D721Med (cell line): ENCODE data around the gene DNAAF5.

Experiments
- DNase-seq: peaks from one replicate; pipeline ENCODE4 v3.0.0; 2011; ENCODE audit warnings: low spot score; ENCODE audit not compliant: insufficient read length
- FAIRE-seq: peaks from 2 replicates; lab custom pipeline; 2011; peaks lifted over from hg19 to GRCh38; lab: Jason Lieb, UNC
- CTCF ChIP-seq: IDR thresholded peaks from 2 replicates; pipeline ENCODE4 v1.5.1; 2012; ENCODE audit warnings: mild to moderate bottlenecking, control low read depth; ENCODE audit not compliant: insufficient read depth; ENCODE audit errors: missing control alignments

Gene DNAAF5

GRCh38 chr7:761631-762030 is 35.1 kb downstream of the DNAAF5 start:
- FAIRE-seq (no peak), DNase-seq (no peak)
- TF ChIP-seq CTCF: no peak

- no peak for DNase-seq
- TF ChIP-seq CTCF: no peak
- no peak for FAIRE-seq
These were observed 36.4 kb downstream of the DNAAF5 start for GRCh38 chr7:762885-763284.

- TF ChIP-seq CTCF: no peak
- FAIRE-seq (no peak), DNase-seq (no peak)
These were observed 37.3 kb downstream of the DNAAF5 start for GRCh38 chr7:763762-764161.

GRCh38 chr7:765383-765782 is 38.9 kb downstream of the DNAAF5 start:
- FAIRE-seq (no peak), DNase-seq (no peak)
- no peak for TF ChIP-seq CTCF

GRCh38 chr7:767580-767940 is 41.1 kb downstream of the DNAAF5 start:
- DNase-seq (no peak), FAIRE-seq (no peak)
- TF ChIP-seq CTCF: no peak

- FAIRE-seq (no peak), DNase-seq (no peak)
- TF ChIP-seq CTCF: no peak
These were observed 41.6 kb downstream of the DNAAF5 start for GRCh38 chr7:767941-768731.

- no peak for DNase-seq
These were observed 42.5 kb downstream of the DNAAF5 start for GRCh38 chr7:768881-769504.

More at GRCh38 chr7:768881-769504, 42.5 kb downstream of the DNAAF5 start:
- FAIRE-seq: no peak
- no peak for TF ChIP-seq CTCF
